GM18868 (cell line): ENCODE measurements around the gene NUDT15.
"Not testable (repeated sequence)": the region's sequence is repeated elsewhere in the genome, so short reads cannot be mapped to it uniquely, and the experiment has no call there.

ENCODE experiments used
- ATAC-seq: cut with Tn5 transposase; IDR thresholded peaks from one replicate; pipeline ENCODE4 v1.9.1; 2021; ENCODE audit warnings: mild to moderate bottlenecking, moderate library complexity; ENCODE audit not compliant: unreplicated experiment

NUDT15 gene

GRCh38 chr13:48040896-48041295, 3.4 kb downstream of the NUDT15 start:
- ATAC-seq: no peak

GRCh38 chr13:48042894-48043293, 5.4 kb downstream of the NUDT15 start:
- ATAC-seq: no peak

GRCh38 chr13:48043789-48044503, 6.4 kb downstream of the NUDT15 start:
- ATAC-seq: peak; percentile 60

- ATAC-seq: no peak
These were observed 13.0 kb downstream of the NUDT15 start for GRCh38 chr13:48050550-48050949.

GRCh38 chr13:48054601-48055000, 17.1 kb downstream of the NUDT15 start:
- ATAC-seq: no peak

GRCh38 chr13:48055712-48056111, 18.2 kb downstream of the NUDT15 start:
- ATAC-seq: no peak

- ATAC-seq: not testable (repeated sequence)
These were observed 21.0 kb downstream of the NUDT15 start for GRCh38 chr13:48058536-48058935.

- not testable (repeated sequence) for ATAC-seq
These were observed 22.4 kb downstream of the NUDT15 start for GRCh38 chr13:48059951-48060350.

GRCh38 chr13:48066310-48066989, 28.9 kb downstream of the NUDT15 start:
- ATAC-seq: peak; percentile 82

GRCh38 chr13:48068036-48068435, 30.5 kb downstream of the NUDT15 start:
- ATAC-seq: no peak

- no peak for ATAC-seq
These were observed 31.4 kb downstream of the NUDT15 start for GRCh38 chr13:48068952-48069351.

- ATAC-seq: no peak
These were observed 32.0 kb downstream of the NUDT15 start for GRCh38 chr13:48069573-48069972.

GRCh38 chr13:48070942-48071341, 33.4 kb downstream of the NUDT15 start:
- ATAC-seq: no peak

- ATAC-seq: no peak
These were observed 34.8 kb downstream of the NUDT15 start for GRCh38 chr13:48072304-48072703.

GRCh38 chr13:48072787-48073186, 35.3 kb downstream of the NUDT15 start:
- ATAC-seq: no peak

GRCh38 chr13:48074006-48074405, 36.5 kb downstream of the NUDT15 start:
- no peak for ATAC-seq

- peak; percentile 100 for ATAC-seq
These were observed 40.7 kb downstream of the NUDT15 start for GRCh38 chr13:48078251-48078656.

- no peak for ATAC-seq
These were observed 44.2 kb downstream of the NUDT15 start for GRCh38 chr13:48081739-48082138.

GRCh38 chr13:48086272-48086671, 48.7 kb downstream of the NUDT15 start:
- ATAC-seq: no peak

GRCh38 chr13:48093588-48093987, 56.1 kb downstream of the NUDT15 start:
- no peak for ATAC-seq

- peak; percentile 2 for ATAC-seq
These were observed 56.9 kb downstream of the NUDT15 start for GRCh38 chr13:48094404-48094780.

GRCh38 chr13:48094781-48095502, 57.4 kb downstream of the NUDT15 start, which contains the start of gene MED4:
MED4 (minus strand) TSS chr13:48095104; CDS start chr13:48095078, 26 bp downstream.
- ATAC-seq: peak; percentile 94
